ENCODE measurements around the gene PLA1A. TPM values are rescaled to one million over a fixed set of nuclear protein-coding genes. Genes with fewer than 3 reads are reported as not detected.
A peak's percentile ranks its signal among the peaks of the same experiment; 100 is the strongest.

Gene PLA1A
- total RNA-seq, 1 donor from 2014 or later, result 1.1 TPM

DNA sequence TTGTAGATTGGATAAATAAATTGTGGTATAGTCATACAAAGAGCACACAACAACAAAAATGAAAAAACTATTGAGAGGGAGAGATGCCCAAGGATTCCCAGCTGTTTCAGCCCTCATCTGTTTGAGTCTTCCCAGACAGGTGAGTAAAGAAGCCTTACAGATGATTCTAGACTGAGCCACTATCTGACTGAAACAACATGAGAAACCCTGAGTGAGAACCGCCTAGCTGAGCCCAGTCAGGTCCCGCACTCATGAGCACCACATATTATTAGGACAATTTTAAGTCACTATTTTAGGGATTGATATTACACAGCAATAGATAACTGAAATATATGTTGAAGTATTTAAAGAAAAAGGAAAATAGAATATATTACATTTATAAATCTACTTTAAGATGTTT is 43.7 kb downstream of the PLA1A start:
- no peak for ATAC-seq (ENCODE audit: low read depth)
- TF ChIP-seq CTCF (IDR thresholded peaks at IDR 0.05), result no peak
- Mint-ChIP-seq H3K27me3 (no peaks in the 10 kb centered on the region), H3K27ac (no peak overlapping the region), H3K36me3 (ENCODE audit: low read depth) (peaks cover 24% of the 10 kb centered on the region), H3K4me1 (peaks cover 38% of the 10 kb centered on the region), H3K9me3 (no peaks in the 10 kb centered on the region), H3K4me3 (no peak overlapping the region)
- DNase-seq, result no peak
- CTCF ChIA-PET, result no interaction called here
- POLR2A ChIA-PET, result interaction anchor here (0.7 to 1.7 kb wide), 4 partner anchors 17 to 79 kb away, joined by 3 to 9 read pairs (median 5); partner anchors contain the start of gene ADPRH
- intact Hi-C loops (cut with micrococcal nuclease), result no loop called here

DNA sequence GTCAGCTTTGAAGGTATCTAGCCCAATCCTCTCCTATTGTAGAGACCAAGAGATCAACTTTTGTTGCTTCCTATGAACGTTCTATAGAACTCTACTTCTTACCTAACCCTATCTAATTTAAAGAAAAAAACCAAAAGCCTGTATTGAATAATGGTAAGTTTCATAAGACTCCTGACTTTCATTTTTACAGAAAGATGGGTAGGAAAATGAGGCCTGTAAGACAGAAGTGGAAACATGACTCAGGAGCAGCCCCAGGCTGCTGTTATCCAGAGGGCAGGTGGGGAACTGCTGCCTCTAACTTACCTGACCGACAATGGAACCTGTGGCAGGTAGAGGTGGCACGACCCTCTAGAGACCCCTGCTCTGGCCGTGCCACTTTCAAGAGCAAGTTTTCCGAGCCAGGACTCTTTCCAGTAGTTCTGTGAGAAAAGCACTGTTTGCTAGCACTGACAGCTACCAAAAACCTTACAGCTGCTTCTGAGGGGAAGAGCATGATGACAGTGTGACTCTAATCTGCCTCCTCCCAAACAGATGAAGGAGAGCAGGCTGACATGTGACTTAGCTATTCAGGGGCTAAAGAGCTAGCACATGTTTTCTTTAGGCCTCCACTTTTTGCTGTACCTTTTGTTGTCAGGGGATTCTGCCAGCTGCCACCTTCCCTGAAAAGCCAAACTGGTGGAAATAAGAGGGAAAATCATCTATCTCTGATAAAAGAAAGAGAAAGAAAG is 45.2 kb downstream of the PLA1A start:
- H3K27ac Mint-ChIP-seq, result peak overlapping the region; percentile 20
- POLR2A ChIA-PET, result interaction anchor here (0.8 to 1.4 kb wide), 2 partner anchors 15 to 63 kb away, joined by 3 to 7 read pairs; no protein-coding TSS in a partner anchor
- intact Hi-C loops (cut with micrococcal nuclease), result no loop called here

GRCh38 chr3:119643528-119643927 is 45.8 kb downstream of the PLA1A start:
- Mint-ChIP-seq H3K36me3 (ENCODE audit: low read depth) (peaks cover 44% of the 10 kb centered on the region), H3K4me3 (no peak overlapping the region), H3K9me3 (no peaks in the 10 kb centered on the region), H3K4me1 (peaks cover 18% of the 10 kb centered on the region), H3K27me3 (no peaks in the 10 kb centered on the region), H3K27ac (no peak overlapping the region)
- intact Hi-C loops (cut with micrococcal nuclease), result no loop called here
- ChIA-PET POLR2A (interaction anchor here (1.4 kb wide), 1 partner anchor 15 kb away, joined by 3 read pairs; no protein-coding TSS in a partner anchor), CTCF (interaction anchor here (1.3 kb wide), 1 partner anchor 38 kb away, joined by 5 read pairs; no protein-coding TSS in a partner anchor)
- DNase-seq, result no peak
- TF ChIP-seq CTCF (IDR thresholded peaks at IDR 0.05), result no peak
- ATAC-seq (ENCODE audit: low read depth), result no peak

More for the DNA sequence above, 45.2 kb downstream of the PLA1A start:
- no peak for DNase-seq
- Mint-ChIP-seq H3K36me3 (ENCODE audit: low read depth) (peaks cover 38% of the 10 kb centered on the region), H3K4me3 (no peak overlapping the region), H3K9me3 (no peaks in the 10 kb centered on the region), H3K4me1 (peaks cover 25% of the 10 kb centered on the region), H3K27me3 (no peaks in the 10 kb centered on the region)
- no peak for TF ChIP-seq CTCF (IDR thresholded peaks at IDR 0.05)
- ATAC-seq (ENCODE audit: low read depth), result no peak
- CTCF ChIA-PET, result no interaction called here

GRCh38 chr3:119644481-119644880 is 46.8 kb downstream of the PLA1A start:
- intact Hi-C loops (cut with micrococcal nuclease), result no loop called here
- CTCF ChIA-PET, result interaction anchor here (1.3 kb wide), 1 partner anchor 37 kb away, joined by 5 read pairs; no protein-coding TSS in a partner anchor
- Mint-ChIP-seq H3K36me3 (ENCODE audit: low read depth) (peaks cover 45% of the 10 kb centered on the region), H3K4me1 (peaks cover 9% of the 10 kb centered on the region), H3K27ac (no peak overlapping the region), H3K27me3 (no peaks in the 10 kb centered on the region), H3K9me3 (no peaks in the 10 kb centered on the region), H3K4me3 (no peak overlapping the region)
- POLR2A ChIA-PET, result interaction anchor here (1.4 kb wide), 1 partner anchor 16 kb away, joined by 3 read pairs; no protein-coding TSS in a partner anchor
- ATAC-seq (ENCODE audit: low read depth) (no peak), DNase-seq (no peak)
- no peak for TF ChIP-seq CTCF (IDR thresholded peaks at IDR 0.05)

- intact Hi-C loops (cut with micrococcal nuclease), result no loop called here
- POLR2A ChIA-PET, result no interaction called here
- CTCF ChIA-PET, result no interaction called here
- no peak for DNase-seq
- no peak overlapping the region for H3K4me3 Mint-ChIP-seq
- H3K27ac Mint-ChIP-seq, result no peak overlapping the region
- H3K36me3 Mint-ChIP-seq (ENCODE audit: low read depth), result peaks cover 41% of the 10 kb centered on the region
- no peaks in the 10 kb centered on the region for H3K9me3 Mint-ChIP-seq
- no peaks in the 10 kb centered on the region for H3K4me1 Mint-ChIP-seq
- no peak for ATAC-seq (ENCODE audit: low read depth)
- TF ChIP-seq CTCF (IDR thresholded peaks at IDR 0.05), result no peak
- H3K27me3 Mint-ChIP-seq, result no peaks in the 10 kb centered on the region
These were observed 48.1 kb downstream of the PLA1A start for GRCh38 chr3:119645813-119646212.
